Globus pallidus (tissue), 1 donor: ENCODE measurements around the gene TRAF3IP1.
"Not testable (repeated sequence)": the region's sequence is repeated elsewhere in the genome, so short reads cannot be mapped to it uniquely, and the experiment has no call there.

Experiments
- DNase-seq: peaks from one replicate; pipeline ENCODE4 v3.0.0-alpha.2; 2015; ENCODE audit warnings: low spot score

The TRAF3IP1 gene

DNA sequence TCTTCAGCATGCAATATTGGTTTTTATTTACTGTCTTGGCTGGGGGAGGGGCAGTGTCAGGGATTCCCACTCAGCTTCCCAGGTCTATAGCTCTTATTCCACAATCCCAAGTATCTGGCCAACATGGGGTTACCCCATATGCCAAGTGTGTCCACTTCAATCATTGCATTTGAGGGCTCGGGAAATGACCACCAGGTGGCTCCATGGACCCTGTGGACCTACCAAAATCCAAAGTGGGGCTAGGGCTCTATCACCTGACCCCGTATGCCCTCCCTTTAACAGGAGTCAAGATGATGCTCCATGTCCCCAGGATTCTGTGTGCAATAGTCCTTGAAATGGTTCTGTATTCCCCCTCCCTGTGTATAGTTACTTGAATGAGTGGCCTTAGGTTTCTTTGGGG is 12.1 kb upstream of the TRAF3IP1 start:
- DNase-seq = no peak

DNA sequence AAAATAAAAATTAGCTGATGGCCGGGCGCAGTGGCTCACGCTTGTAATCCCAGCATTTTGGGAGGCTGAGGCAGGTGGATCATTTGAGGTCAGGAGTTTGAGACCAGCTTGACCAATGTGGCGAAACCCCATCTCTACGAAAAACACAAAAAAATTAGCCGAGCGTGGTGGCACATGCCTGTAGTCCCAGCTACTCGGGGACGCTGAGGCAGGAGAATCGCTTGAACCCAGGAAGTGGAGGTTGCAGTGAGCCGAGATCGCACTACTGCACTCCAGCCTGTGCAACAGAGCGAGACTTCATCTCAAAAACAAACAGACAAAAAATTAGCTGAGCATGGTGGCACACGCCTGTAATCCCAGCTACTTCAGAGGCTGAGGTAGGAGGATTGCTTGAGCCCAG is 9.6 kb upstream of the TRAF3IP1 start:
- not testable (repeated sequence) for DNase-seq

DNA sequence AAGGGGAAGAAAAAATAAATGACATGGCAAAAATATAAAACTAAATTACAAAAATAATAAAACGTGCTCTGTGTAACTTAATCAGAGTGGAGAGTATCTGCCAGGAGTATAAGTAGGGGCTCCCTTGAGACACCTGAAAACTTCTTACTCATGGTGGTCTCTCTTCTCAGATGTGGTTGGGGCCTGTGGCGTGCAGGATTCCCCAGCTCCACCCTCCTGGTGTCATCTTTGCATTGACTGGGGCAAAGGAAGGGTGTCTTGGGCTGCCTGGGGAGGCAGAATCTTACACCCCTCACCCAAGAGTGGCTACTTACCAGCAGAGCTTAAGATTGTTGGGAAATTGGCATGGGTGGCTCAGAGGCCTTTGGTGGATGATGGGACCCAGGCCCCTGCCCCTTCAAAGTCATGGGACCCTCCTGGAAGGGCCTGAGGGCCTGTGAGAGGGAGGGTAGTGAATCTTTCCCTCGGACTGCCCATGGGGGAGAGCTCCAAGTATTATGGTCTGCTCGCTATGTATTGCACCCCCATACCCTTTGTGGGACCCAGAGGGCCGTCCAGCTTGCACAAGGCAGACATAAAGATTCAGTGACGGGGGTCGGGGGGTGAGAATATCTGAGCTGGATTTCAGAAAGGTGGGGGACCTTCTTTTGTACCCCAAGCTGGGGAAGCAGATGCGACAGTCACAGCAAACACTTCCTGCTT is 6.9 kb upstream of the TRAF3IP1 start:
- no peak for DNase-seq

DNA sequence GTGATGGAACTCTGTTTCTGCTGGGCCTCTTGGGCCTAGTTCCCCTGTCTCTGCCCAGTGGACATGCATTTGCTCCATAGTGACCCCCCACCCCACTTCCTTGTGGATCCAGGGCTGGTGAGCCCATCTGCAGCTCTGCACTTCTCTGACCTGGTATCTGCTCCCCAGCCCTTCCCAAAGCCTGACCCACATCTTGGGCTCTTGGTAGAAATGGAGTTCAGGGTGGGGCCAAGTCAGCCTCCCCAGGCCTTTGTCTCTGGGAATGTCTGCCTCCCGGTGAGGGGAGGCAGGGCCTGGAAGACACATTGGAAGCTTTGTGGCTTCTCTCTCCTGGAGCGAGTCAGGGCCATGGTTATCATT is 6.3 kb upstream of the TRAF3IP1 start:
- DNase-seq = no peak

DNA sequence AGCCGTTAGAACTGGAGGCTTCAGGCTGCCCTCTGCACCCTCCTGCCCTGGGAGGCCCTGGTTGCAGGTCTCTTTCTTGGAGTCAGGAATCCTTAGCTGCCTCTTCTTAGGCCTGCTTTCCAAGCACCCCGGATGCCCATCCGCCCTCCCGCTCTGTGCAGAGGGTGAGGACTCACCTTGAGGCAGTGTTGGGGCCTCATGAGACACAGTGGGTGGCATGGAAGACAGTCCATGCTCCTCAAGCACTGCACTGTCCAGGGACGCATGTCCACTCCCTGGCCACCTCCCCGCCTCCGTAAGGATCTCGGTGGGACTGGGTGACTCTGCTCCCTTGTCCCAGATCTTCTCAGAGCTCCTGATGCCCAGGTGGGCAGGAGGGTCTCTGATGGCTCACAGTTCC is 5.7 kb upstream of the TRAF3IP1 start:
- DNase-seq = no peak

DNA sequence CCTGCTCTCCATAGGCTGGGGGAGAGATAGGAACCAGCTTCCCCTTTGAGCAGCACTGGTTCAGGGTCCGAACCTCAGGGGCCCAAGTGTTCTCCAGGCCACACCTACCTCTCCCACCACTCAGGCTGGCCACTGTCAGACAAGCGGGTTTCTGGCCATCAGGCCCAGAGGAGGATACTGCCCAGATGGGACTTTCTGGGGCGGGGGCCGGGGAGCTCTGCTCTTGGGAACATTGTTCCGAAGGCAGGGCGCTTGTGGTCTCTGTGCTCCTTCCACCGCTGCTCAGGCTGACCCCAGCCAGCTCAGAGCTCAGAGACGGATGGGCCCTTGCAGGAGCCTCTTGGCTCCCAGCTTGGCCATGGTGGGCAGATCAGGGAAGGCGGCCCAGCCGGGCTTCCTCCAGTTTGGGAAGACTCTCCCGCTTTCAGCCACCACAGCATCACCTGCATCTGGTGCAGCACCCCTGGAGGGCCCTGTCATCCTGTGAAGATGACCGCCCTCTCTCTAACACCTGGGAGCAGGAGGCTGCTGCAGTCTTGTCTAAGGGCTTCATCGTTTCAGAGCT is 5.2 kb upstream of the TRAF3IP1 start:
- DNase-seq = no peak

DNA sequence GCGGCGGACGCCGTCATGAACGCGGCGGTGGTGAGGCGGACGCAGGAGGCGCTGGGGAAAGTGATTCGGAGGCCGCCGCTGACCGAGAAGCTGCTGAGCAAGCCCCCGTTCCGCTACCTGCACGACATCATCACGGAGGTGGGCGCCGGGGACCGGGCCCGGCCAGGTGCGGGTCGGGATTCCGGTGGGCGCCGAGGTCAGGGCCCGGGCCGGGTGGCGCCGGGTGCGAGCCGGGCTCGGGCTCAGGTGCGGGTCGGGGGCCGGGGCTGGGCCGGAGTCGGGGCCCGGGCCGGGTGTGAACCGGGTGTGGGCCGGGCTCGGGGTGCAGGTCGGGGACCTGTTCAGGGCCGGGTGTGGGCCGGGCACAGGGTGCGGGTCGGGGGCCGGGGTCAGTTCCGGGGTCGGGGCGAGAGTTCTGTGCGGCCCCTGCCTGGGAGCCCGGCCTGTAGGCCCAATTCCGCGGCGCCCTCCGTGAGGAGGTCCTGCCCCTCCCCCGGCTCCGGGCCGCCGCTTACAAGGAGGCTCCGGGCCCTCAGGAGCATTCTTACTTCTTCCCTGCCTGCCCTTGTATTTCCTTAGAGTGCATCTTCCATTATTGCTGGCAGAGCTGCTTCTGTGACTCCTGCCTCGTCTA is 447 bp downstream of the TRAF3IP1 start:
- no peak for DNase-seq

DNA sequence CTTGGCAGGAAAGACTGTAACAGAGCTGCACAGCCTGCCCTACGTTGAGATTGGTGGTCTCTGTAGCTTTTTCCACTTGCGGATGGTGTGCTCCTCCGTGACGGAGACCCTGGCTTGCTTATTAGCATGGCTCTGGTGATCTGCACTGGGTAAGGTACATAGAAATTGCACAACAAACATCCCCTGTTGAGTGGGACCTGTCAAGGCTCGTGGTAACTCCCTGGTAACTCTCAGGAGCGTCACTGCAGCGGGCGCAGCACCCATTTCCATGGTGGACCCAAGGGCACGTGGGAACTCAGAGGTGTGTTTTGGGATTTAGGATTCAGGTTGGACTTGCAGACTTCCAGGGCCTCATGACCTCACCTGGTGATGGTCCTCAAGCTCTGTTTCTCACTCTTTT is 1.1 kb downstream of the TRAF3IP1 start:
- no peak for DNase-seq

DNA sequence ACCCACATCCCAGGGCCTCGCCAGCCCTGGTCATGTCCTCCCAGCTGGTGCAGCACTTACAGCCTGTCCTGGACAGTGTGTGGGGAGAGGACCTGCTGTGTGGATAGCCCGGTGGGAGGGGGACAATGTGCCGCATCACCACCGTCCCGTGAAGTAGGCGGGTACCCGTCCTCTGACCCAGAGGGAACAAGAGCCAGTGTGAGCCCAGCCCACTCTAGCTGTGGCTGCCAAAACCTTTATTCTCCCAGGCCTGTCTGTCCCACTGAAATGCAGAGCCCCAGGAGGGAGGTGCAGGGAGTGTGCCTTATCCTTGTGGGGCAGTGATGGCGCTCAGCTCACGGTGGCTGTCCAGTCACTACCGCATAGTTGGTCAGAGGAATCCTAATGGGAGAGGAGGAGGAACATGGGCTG is 1.7 kb downstream of the TRAF3IP1 start:
- no peak for DNase-seq

DNA sequence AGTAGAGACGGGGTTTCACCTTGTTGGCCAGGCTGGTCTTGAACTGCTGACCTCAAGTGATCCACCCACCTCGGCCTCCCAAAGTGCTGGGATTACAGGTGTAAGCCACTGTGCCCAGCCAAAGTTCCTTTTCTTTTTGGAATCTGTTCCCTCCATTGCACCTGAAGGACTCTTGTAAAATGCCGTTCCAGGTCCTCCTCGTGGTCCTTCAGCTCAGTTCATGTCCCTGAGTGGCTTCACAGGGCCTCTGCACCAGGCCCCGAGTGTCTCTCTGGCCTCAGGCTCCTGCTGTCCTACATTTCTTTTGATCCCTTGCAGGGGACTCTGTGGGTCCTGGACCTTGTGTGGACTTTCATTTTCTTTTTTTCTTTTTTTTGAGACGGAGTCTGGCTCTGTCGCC is 3.9 kb downstream of the TRAF3IP1 start:
- DNase-seq = not testable (repeated sequence)

DNA sequence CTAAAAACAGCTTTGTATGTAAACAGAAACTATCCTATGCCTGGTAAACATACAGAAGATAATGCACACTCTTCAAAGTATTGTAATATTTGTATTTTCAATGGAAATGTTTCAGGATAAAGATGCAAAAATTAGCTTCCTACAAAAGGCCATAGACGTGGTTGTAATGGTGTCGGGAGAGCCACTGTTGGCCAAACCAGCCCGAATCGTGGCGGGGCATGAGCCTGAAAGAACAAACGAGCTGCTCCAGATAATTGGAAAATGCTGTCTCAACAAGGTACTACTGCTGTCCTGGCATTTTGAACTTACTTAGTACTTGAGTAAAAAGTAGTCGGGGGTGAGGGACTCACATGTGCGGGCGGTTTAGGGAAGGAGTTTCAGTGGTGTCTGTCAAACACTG is 5.4 kb downstream of the TRAF3IP1 start:
- DNase-seq = no peak

DNA sequence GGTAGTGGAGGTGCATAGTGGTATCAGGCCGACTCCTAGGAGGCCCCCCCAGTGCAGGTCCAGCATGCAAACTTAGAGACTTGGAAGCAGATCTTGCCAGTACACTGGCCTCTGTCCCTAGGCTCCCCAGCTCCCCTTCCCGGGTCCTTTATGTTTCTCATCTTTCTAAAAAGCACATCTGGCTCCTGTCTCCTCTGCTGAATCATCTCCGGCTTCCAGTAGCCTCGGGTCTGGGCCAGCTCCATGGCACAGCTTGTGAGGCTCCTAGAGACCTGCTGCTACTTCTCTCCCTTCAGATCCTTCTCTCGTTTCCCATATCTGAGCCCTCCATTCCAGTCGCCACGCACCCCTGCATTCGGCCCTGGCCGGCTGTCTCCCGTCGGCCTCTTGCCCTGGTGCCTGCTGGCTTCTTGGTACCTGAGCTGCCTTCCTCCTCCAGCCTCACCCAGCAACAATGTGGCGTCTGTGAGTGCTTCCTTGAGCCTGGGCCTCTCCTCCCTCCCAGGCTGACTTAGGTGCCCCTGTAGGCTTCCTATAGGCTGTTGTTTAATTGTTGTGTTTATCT is 6.6 kb downstream of the TRAF3IP1 start:
- no peak for DNase-seq

DNA sequence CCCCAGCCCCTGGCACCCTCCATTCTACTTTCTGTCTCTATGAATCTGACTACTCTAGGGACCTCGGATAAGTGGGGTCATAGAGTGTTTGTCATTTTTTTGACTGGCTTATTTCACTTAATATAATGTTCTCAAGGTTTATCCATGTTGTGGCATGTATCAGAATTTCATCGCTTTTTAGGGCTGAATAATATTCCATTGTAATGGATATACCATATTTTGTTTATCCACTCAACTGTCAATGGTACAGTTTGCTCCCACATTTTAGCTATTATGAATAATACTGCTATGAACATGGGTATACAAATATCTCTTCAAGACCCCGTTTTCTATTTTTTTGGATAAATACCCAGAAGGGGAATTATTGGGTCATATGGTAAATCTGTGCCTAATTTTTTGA is 7.4 kb downstream of the TRAF3IP1 start:
- DNase-seq = no peak

DNA sequence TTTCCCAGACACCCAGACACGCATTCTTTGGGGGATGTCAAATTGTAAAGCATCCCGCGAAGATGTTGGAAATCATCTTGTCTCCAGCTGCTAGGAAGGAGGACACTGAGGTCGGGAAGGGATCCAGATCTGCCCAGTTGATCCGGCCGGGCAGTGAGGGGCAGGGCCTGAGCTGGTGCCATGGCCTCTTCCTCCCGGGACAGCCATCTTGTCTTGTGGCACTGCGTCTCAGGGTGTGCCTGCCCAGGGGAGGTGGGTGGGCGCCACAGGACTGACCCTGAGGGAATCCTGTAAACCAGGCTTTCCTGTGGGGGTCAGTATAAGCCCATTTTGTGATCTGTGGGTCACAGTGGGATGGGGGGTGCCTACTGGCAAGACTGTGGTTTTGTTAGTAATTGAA is 10.1 kb downstream of the TRAF3IP1 start:
- no peak for DNase-seq

DNA sequence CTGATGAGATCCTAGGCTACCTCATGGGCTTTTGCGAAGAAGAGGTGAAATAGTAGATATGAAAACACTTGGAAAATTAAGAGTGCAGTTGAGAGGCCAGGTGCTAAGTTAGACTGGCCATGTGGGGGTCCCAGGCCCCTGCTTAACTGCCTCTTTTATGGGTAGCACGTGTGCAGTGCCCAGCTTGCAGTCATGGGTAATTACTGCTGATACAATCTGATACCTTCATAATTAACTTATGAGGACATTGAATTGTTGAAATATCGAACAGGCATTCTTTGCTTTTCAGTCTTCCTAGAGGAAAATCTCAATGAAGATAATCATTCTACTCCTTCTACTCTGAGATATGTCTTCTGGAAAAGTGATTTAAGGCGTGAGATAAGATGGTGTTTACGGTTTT is 11.6 kb downstream of the TRAF3IP1 start:
- DNase-seq = no peak

DNA sequence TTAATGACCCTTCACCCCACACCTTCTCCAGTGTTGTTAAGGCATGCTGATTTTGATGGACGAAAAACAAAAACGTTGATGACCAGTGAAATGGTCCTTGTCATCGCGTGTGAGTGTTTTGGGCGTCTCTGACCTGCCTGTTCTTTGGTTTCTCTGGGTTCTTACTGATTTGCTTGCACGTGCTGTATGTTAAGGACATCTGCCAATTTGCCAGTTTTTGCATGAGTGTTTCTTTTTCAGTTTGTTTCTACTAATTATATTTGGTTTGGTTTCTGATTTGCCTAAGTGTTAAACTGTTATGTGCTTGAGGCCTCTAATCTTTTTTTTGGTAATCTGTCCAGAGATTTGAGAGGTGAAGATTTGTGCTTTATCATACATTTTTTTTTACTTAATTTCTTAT is 14.6 kb downstream of the TRAF3IP1 start:
- no peak for DNase-seq

DNA sequence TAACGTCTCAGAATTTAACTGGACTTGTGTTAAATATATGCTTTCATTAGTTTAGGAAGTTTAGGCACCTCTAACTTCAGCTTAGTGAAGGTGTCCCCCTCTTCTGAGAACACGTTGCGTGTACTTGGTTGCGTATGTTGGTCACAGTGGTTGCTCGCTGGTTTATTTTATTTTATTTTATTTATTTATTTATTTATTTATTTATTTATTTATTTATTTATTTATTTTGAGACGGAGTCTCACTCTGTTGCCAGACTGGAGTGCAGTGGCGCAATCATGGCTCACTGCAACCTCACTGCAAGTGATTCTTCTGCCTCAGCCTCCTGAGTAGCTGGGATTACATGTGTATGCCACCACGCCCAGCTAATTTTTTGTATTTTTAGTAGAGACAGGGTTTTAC is 15.3 kb downstream of the TRAF3IP1 start:
- DNase-seq = not testable (repeated sequence)

DNA sequence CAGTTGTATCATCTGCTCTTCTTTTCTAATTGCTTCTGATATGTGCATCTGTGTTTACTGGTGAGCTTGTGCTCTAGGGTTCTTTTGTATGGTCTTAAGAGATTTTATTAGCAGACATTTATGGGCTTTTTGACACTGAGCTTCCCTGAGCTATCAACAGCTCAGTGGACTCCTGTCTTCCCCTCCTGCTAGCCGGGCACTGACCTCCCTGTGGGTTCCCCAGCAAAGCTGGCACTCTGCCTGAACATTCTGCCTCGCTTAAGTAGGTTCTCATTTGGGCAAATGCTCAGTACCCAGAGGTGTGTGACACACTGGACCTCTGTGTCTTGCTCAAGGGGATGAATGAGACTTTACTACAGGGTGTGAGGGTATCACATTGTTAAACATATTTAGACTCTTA is 15.8 kb downstream of the TRAF3IP1 start:
- DNase-seq = no peak

DNA sequence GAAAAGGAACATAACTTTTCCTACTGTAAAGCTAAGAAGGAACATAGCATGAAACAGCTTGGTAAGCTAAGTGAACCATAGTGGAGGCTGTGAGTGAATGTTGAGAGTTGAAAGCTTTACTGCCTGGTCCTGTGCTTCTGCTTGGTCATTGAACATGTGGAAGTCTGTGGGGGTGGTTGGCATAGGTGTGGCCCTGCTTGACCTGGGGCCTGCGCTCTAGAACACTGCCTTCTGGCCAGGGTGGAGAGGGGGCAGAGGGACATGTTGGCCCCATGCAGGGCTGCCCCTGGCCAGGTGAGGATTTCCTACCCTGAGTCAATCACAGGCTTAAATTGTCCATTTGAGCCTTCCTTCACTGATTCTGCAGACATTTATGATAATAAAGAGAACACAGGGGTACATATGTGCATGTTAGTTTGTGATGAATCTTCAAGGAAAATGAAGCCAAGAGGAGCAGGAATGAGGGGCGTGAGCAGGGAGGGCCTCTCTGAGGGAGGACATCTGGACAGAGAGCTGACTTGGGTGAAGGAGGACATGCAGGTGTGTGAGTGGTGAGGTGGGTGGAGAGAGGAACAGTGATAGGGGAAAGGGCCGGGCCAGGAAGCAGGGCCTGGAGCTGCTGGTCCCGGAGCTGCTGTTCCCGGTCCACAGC is 16.6 kb downstream of the TRAF3IP1 start:
- DNase-seq = no peak

DNA sequence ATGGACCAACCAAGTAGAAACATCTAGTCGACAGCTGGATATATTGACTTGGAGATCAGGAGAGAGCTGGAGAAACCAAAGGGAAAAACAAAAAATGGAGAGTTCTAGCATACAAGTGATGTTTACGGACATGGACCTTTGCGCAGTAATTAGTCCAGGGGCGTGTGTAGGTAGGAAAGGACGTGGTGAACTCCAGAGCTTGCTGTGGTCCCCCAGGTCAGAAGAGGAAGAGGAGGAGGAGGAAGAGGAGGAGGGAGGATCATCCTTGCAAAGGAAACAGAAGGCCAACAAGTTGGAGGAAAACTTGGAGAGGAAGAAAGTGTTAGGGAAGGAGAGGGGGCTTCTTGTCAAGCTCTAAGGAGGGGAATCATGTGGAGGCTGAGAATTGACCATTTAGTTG is 17.5 kb downstream of the TRAF3IP1 start:
- no peak for DNase-seq

DNA sequence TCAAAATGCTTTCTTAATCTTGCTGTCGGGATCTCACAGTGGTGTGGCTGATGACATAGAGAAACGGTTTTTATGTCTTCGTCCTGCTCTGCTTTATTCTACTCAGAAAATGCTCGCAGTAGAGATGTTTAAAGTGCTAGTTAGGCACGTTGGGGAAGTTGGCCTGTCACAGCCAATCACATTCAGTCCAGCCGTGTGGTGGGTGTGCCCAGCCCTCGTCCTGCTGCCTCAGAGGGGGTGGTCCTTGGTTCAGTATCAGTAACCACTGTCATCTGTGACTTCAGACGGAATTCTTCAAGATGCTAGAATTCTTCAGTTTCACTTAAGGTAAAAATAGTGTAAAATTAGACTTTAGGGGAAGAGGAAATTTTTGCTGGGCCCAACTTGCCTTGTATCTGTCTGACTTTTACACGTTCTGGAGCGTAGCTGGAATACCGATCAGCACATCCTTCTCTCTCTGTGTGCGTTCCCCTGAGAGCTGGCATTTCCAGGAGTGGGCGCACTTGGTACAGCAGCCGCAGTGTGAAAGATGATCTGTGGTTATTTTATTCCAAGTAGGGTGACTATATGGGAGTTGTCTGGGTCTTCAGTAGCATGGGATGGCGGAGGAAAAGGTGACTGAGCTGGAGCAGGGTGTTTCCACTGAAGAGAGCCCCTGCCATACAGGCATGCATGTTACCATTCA is 18.5 kb downstream of the TRAF3IP1 start:
- DNase-seq = no peak

DNA sequence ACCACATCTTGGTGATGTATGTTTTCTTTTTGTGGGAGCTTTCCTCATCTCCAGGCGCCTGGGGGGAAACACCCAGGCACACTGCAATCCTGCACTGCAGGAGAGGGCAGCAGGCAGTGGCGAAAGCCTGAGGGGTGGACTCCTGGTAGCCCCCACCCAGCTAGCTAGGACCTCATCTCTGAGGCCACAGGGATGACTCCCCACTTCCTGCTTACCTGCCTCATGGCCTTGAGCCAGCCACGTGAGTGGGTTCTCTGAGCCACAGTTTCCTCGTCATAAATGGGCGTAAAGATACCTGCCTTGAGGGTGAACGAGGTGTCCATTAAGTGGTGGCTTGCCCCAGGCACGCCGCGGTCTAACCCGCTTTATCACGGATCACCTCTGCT is 19.1 kb downstream of the TRAF3IP1 start:
- DNase-seq = no peak
